ENCODE data around the gene SCNM1.
A peak's percentile ranks its signal among the peaks of the same experiment; 100 is the strongest.

DNA sequence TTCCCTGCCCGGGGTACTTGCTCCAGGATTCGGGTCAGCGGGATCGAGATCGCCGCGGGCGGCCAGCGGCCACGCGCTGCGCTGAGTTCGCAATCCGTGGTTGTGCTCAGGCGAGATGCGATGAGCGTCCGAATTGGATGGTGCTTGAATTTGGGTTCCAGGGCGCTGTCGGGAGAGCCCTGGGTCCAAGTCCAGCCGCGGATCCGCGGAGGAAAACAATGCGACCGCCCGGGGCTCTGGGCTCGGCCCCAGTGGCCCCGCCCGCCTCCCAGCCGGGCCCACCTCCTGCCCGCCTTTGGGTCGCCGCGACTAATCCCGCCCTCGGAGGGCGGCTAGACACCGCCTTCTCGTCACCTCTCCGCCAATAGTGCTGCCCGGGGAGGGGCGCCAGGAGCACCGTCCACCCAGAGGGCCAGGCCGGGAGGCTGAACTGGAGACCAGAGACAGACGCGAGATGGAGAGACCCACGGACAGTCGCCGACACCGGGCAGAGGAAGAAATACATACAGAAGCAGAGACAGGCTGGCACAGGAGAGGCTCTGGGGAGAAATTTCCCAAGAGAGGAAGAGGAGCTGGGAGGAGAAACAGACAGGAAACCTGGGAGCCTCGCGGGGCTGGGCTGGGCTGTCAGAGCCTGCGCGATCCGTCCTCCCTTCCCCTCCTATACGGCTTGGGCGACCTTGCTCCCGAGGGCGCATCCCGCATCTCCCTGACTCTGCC, 19.4 kb upstream of the SCNM1 start, which contains the start of gene SEMA6C:
- TF ChIP-seq, protein P1, sequence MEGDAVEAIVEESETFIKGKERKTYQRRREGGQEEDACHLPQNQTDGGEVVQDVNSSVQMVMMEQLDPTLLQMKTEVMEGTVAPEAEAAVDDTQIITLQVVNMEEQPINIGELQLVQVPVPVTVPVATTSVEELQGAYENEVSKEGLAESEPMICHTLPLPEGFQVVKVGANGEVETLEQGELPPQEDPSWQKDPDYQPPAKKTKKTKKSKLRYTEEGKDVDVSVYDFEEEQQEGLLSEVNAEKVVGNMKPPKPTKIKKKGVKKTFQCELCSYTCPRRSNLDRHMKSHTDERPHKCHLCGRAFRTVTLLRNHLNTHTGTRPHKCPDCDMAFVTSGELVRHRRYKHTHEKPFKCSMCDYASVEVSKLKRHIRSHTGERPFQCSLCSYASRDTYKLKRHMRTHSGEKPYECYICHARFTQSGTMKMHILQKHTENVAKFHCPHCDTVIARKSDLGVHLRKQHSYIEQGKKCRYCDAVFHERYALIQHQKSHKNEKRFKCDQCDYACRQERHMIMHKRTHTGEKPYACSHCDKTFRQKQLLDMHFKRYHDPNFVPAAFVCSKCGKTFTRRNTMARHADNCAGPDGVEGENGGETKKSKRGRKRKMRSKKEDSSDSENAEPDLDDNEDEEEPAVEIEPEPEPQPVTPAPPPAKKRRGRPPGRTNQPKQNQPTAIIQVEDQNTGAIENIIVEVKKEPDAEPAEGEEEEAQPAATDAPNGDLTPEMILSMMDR (IDR thresholded peaks at IDR 0.05), result no peak
- peak in 1 of 2 donors; percentile 82 for TF ChIP-seq POLR2A (IDR thresholded peaks at IDR 0.05)

Data from thyroid gland (tissue), 4 donors.